ENCODE data around the gene HSD17B10.

The HSD17B10 gene

DNA sequence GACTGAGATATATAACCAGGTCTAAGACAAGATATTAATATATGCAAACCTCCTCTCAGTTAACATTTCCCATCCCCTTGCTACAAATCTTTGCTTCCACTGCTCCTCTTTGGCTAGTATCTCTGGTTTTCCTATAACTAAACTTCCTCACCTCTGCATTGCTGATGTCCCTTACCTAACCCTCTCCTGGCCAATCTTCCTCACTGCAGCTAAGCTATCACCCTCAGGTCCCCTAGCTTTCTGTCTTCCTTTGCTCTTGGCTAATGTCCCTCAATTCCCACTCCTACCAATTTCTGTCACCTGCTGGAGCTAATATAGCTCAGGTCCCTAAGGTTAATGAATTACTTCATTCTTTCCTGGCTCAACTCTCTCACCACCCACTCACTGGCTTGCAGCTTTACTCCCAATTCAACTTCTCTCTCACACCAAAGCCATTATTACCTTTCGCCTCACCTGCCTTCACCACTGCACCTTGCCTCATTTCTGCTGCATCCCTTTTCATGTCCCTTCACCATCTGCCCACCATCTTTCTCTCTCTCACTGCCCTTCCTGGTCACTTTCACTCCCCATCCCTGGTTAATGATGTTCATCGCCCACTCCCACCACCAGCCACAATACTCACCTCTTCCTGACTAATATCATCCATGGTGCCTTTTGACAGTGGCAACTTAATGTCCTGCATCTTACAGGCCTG, 38.4 kb downstream of the HSD17B10 start:
- peaks cover 90% of the 10 kb centered on the region for H3K36me3 ChIP-seq
- no peaks in the 10 kb centered on the region for H3K27me3 ChIP-seq (ENCODE audit: insufficient read depth, low read depth, severe bottlenecking)
- DNase-seq: no peak
- no peak for TF ChIP-seq CTCF (IDR thresholded peaks at IDR 0.05; ENCODE audit: low read depth, low read length)
- no peak overlapping the region for H3K27ac ChIP-seq
- no peaks in the 10 kb centered on the region for H3K9me3 ChIP-seq (ENCODE audit: severe bottlenecking)
- H3K4me3 ChIP-seq (ENCODE audit: low read depth, low read length): no peak overlapping the region

GRCh38 chrX:53383376-53384076, 50.6 kb downstream of the HSD17B10 start:
- Histone ChIP-seq H3K27me3 (ENCODE audit: insufficient read depth, low read depth, severe bottlenecking) (no peaks in the 10 kb centered on the region), H3K4me3 (ENCODE audit: low read depth, low read length) (no peak overlapping the region), H3K36me3 (peaks cover 93% of the 10 kb centered on the region), H3K27ac (no peak overlapping the region), H3K9me3 (ENCODE audit: severe bottlenecking) (no peaks in the 10 kb centered on the region)
- no peak for TF ChIP-seq CTCF (IDR thresholded peaks at IDR 0.05; ENCODE audit: low read depth, low read length)
- DNase-seq: peak; percentile 22

All from WERI-Rb-1 (cell line).